H9 (cell line): ENCODE results near the gene TFR2. TPM values are rescaled to one million over a fixed set of nuclear protein-coding genes. Genes with fewer than 3 reads are reported as not detected.
A peak's percentile ranks its signal among the peaks of the same experiment; 100 is the strongest.

ENCODE experiments used
- DNase-seq: peaks from one replicate; pipeline ENCODE4 v3.0.0-alpha.2; 2017
- H2AFZ ChIP-seq: one replicate; pipeline ENCODE4 v1.6.1; 2013; ENCODE audit warnings: mild to moderate bottlenecking, low read length, control low read depth, moderate library complexity
- H2AK5ac ChIP-seq: 2 replicates; pipeline ENCODE4 v1.6.1; 2013; ENCODE audit warnings: low read length, control low read depth, mixed read lengths; ENCODE audit not compliant: insufficient read length
- H2BK120ac ChIP-seq: one replicate; pipeline ENCODE4 v1.6.1; 2013; ENCODE audit warnings: low read depth, mild to moderate bottlenecking, low read length, control low read depth, inconsistent platforms; ENCODE audit not compliant: poor library complexity, severe bottlenecking
- H2BK12ac ChIP-seq: 2 replicates; pipeline ENCODE4 v1.6.1; 2013; ENCODE audit warnings: low read length, control low read depth, mixed read lengths, low read depth; ENCODE audit not compliant: insufficient read length
- H2BK15ac ChIP-seq: 2 replicates; pipeline ENCODE4 v1.6.1; 2013; ENCODE audit warnings: low read depth, low read length, control low read depth
- H2BK20ac ChIP-seq: one replicate; pipeline ENCODE4 v1.6.1; 2013; ENCODE audit warnings: low read depth, mild to moderate bottlenecking, low read length, control low read depth, inconsistent platforms; ENCODE audit not compliant: poor library complexity, severe bottlenecking
- H2BK5ac ChIP-seq: 2 replicates; pipeline ENCODE4 v1.6.1; 2013; ENCODE audit warnings: low read length, control low read depth, mixed read lengths; ENCODE audit not compliant: insufficient read length
- H3K14ac ChIP-seq: 2 replicates; pipeline ENCODE4 v1.6.1; 2013; ENCODE audit warnings: low read length, control low read depth; ENCODE audit not compliant: insufficient read depth
- H3K18ac ChIP-seq: 2 replicates; pipeline ENCODE4 v1.6.1; 2013; ENCODE audit warnings: low read depth, mild to moderate bottlenecking, mixed read lengths, low read length, control low read depth; ENCODE audit not compliant: insufficient read length
- H3K23ac ChIP-seq: 2 replicates; pipeline ENCODE4 v1.6.1; 2013; ENCODE audit warnings: low read length, control low read depth, mixed read lengths, low read depth; ENCODE audit not compliant: insufficient read length
- H3K23me2 ChIP-seq: 2 replicates; pipeline ENCODE4 v1.6.1; 2013; ENCODE audit warnings: low read depth, mild to moderate bottlenecking, mixed read lengths, low read length, control low read depth; ENCODE audit not compliant: insufficient read length, poor library complexity, severe bottlenecking
- H3K27ac ChIP-seq: 2 replicates; pipeline ENCODE4 v1.5.1; 2013; ENCODE audit warnings: low read length, control low read depth, mixed read lengths, low read depth; ENCODE audit not compliant: insufficient read length
- H3K27me3 ChIP-seq: 2 replicates; pipeline ENCODE4 v1.6.1; 2013; ENCODE audit warnings: low read length, control low read depth, inconsistent platforms; ENCODE audit not compliant: insufficient read depth
- H3K4ac ChIP-seq: 2 replicates; pipeline ENCODE4 v1.6.1; 2013; ENCODE audit warnings: low read depth, mild to moderate bottlenecking, control low read depth, inconsistent platforms, low read length, moderate library complexity
- H3K4me1 ChIP-seq: 2 replicates; pipeline ENCODE4 v1.6.1; 2013; ENCODE audit warnings: low read length, control low read depth, inconsistent platforms; ENCODE audit not compliant: insufficient read depth
- H3K4me2 ChIP-seq: 2 replicates; pipeline ENCODE4 v1.6.1; 2013; ENCODE audit warnings: low read length, control low read depth, mixed read lengths; ENCODE audit not compliant: insufficient read length, insufficient read depth
- H3K56ac ChIP-seq: 2 replicates; pipeline ENCODE4 v1.6.1; 2013; ENCODE audit warnings: low read depth, mild to moderate bottlenecking, mixed read lengths, low read length, control low read depth; ENCODE audit not compliant: insufficient read length
- H3K79me1 ChIP-seq: 2 replicates; pipeline ENCODE4 v1.6.1; 2013; ENCODE audit warnings: low read depth, mild to moderate bottlenecking, moderate library complexity, low read length, control low read depth, inconsistent platforms; ENCODE audit not compliant: insufficient read depth, poor library complexity, severe bottlenecking
- H3K79me2 ChIP-seq: 2 replicates; pipeline ENCODE4 v1.6.1; 2013; ENCODE audit warnings: low read length, control low read depth, inconsistent platforms; ENCODE audit not compliant: insufficient read depth
- H3K9ac ChIP-seq: 2 replicates; pipeline ENCODE4 v1.6.1; 2013; ENCODE audit warnings: low read length, control low read depth, mixed read lengths; ENCODE audit not compliant: insufficient read length; ENCODE audit errors: extremely low read depth
- H3K9me3 ChIP-seq: one replicate; pipeline ENCODE4 v1.6.1; 2013; ENCODE audit warnings: low read depth, low read length, inconsistent platforms; ENCODE audit not compliant: control insufficient read depth
- H3T11ph ChIP-seq: one replicate; pipeline ENCODE4 v1.6.1; 2013; ENCODE audit warnings: mild to moderate bottlenecking, low read length, control low read depth, inconsistent platforms
- H4K20me1 ChIP-seq: one replicate; pipeline ENCODE4 v1.6.1; 2013; ENCODE audit not compliant: control insufficient read depth, insufficient read length, insufficient read depth
- H4K5ac ChIP-seq: 2 replicates; pipeline ENCODE4 v1.6.1; 2013; ENCODE audit warnings: low read depth, mild to moderate bottlenecking, mixed read lengths, low read length, control low read depth; ENCODE audit not compliant: insufficient read length
- H4K8ac ChIP-seq: replicated peaks from 2 replicates; pipeline ENCODE4 v1.6.1; 2013; ENCODE audit warnings: low read length, control low read depth, mixed read lengths, low read depth; ENCODE audit not compliant: insufficient read length
- H4K91ac ChIP-seq: 2 replicates; pipeline ENCODE4 v1.6.1; 2013; ENCODE audit warnings: low read depth, mild to moderate bottlenecking, moderate library complexity, mixed read lengths, low read length, control low read depth; ENCODE audit not compliant: insufficient read length
- H3K27ac Mint-ChIP-seq, 3 experiments: 2 replicates in 2 of 3; 3 replicates in 1 of 3; pipeline ENCODE4 v1.8.0; 2020 to 2021; ENCODE audit warnings: mixed read lengths in 3 of 3, mild to moderate bottlenecking in 1 of 3, moderate library complexity in 1 of 3
- H3K27me3 Mint-ChIP-seq: 2 replicates; pipeline ENCODE4 v1.8.0; 2021; ENCODE audit warnings: low read depth, mild to moderate bottlenecking, moderate library complexity, mixed read lengths
- H3K36me3 Mint-ChIP-seq, 3 experiments: 2 replicates in 2 of 3; 3 replicates in 1 of 3; pipeline ENCODE4 v1.8.0; 2020 to 2021; ENCODE audit warnings: low read depth in 3 of 3, mixed read lengths in 3 of 3; ENCODE audit not compliant: insufficient read depth in 1 of 3
- H3K4me1 Mint-ChIP-seq, 2 experiments: 2 replicates each; pipeline ENCODE4 v1.8.0; 2020; ENCODE audit warnings: mixed read lengths in 2 of 2
- H3K4me3 Mint-ChIP-seq, 2 experiments: 2 replicates in 1 of 2; 3 replicates in 1 of 2; pipeline ENCODE4 v1.8.0; 2020 to 2021; ENCODE audit warnings: mild to moderate bottlenecking in 2 of 2, mixed read lengths in 2 of 2, moderate library complexity in 1 of 2
- H3K9me3 Mint-ChIP-seq, 2 experiments: 2 replicates in 1 of 2; 3 replicates in 1 of 2; pipeline ENCODE4 v1.8.0; 2020; ENCODE audit warnings: mild to moderate bottlenecking in 2 of 2, mixed read lengths in 2 of 2, moderate library complexity in 1 of 2
- CTCF ChIP-seq: fragments of 200-600 bp; sonication (generic); conservative IDR thresholded peaks from 3 replicates; pipeline ENCODE4 v1.8.0; 2021; ENCODE audit warnings: antibody characterized with exemption, mild to moderate bottlenecking
- WGBS: extraction: QIAGEN DNeasy Blood & Tissue Kit; methylation state at CpG from one replicate; pipeline ENCODE4 v1.1.7; 2013; ENCODE audit warnings: missing lambda C conversion rate, low lambda C conversion rate, mixed read lengths; ENCODE audit not compliant: insufficient read length; ENCODE audit errors: extremely low coverage; 5-methylcytosine and 5-hydroxymethylcytosine counted together
- total RNA-seq: library from RNA; stranded (reverse); gene quantifications from 2 replicates; pipeline ENCODE4 v1.2.1, GENCODE V29; 2021

Gene TFR2
- total RNA-seq, 1 experiment from 2014 or later, result 2.3 TPM

DNA sequence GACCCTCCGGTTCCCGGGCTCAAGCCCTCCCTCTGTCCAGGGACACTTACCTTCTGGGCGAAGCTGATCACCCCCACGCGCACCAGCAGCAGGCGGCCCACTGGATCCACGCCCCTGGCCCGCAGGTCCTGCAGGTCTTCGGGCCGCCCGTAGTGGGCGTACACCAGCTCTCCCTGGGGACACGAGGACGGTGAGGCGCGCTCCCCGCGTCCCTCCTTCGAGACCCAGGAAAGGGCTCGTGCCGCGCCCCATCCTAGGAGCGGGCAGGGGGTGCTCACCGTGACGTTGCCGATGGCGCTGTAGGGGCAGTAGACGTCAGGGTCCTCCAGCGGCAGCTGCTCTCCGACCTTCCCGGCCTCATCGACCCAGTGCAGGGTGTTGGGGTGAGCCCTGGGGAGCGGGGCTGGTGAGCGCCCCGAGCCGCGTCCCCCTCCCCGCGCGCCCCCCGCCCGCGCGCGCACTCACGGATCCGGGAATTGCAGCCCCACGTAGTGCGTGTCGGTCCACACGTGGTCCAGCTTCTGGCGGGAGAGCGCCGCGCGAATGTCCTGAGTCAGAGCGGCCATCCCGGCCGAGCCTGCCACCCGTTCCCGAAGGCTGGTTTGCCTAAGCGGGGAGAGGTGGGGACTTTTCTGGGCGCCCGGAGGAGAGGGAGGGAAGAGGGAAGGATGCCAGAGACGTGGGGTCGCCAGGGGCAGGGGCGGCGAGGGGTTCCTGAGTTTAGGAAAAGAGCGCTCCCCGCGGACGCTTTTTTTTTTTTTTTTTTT is 8.2 kb downstream of the TFR2 start:
- Histone ChIP-seq H3K23me2 (peaks cover 8% of the 10 kb centered on the region), H4K91ac (no peak overlapping the region), H3T11ph (no peak overlapping the region), H2BK12ac (no peak overlapping the region), H3K14ac (peak overlapping the region; percentile 44; the same call in 1 of the 2 replicates), H3K27me3 (no peaks in the 10 kb centered on the region), H3K23ac (no peak overlapping the region), H3K27ac (no peak overlapping the region), H3K79me2 (no peaks in the 10 kb centered on the region), H3K4ac (no peak overlapping the region), H4K5ac (no peak overlapping the region), H3K4me1 (no peaks in the 10 kb centered on the region), H3K9me3 (no peaks in the 10 kb centered on the region), H2BK120ac (no peak overlapping the region), H2AK5ac (no peak overlapping the region), H4K8ac (no peak overlapping the region), H3K79me1 (no peaks in the 10 kb centered on the region), H2BK5ac (no peak overlapping the region), H4K20me1 (no peaks in the 10 kb centered on the region), H3K4me2 (peak overlapping the region; percentile 62), H2BK20ac (no peak overlapping the region), H3K56ac (no peak overlapping the region), H2AFZ (no peak overlapping the region), H3K18ac (peak overlapping the region; percentile 63), H3K9ac (no peak overlapping the region), H2BK15ac (no peak overlapping the region)
- no peaks in the 10 kb centered on the region; a peak in 1 of 5 replicates for H3K9me3 Mint-ChIP-seq
- H3K4me3 Mint-ChIP-seq, result peak overlapping the region; percentile 61 to 85
- peaks cover 2 to 12% of the 10 kb centered on the region in 2 experiments; a peak in 3 of 4 replicates for H3K4me1 Mint-ChIP-seq
- no peak overlapping the region; a peak in 1 of 7 replicates for H3K27ac Mint-ChIP-seq
- H3K36me3 Mint-ChIP-seq, result peaks cover 0 to 3% (median 0%) of the 10 kb centered on the region in 3 experiments; a peak in 1 of 7 replicates
- peak; percentile 59 for TF ChIP-seq CTCF
- DNase-seq, result peak; percentile 65
- H3K27me3 Mint-ChIP-seq, result peaks cover 56% of the 10 kb centered on the region
- no CpG with 5 or more reads among the region's 72 CpGs for WGBS
